Stimulated activated naive B cell treated with anti-CD40 and anti-IgM and Interleukin-4, amounts not matched to agents 10 μg/mL and 1 μg/mL and 100 μg/mL, for 72 hours (primary cell): ENCODE measurements around the gene RB1.
"Not testable (repeated sequence)": the region's sequence is repeated elsewhere in the genome, so short reads cannot be mapped to it uniquely, and the experiment has no call there.

Source experiments
- ATAC-seq, 2 donors: fragments of 150-1000 bp; cut with Tn5 transposase; replicated peaks; 2 replicates each; pipeline ENCODE4 v1.10.0; 2021; ENCODE audit warnings: moderate library complexity in 1 of 2
- DNase-seq: peaks from one replicate; pipeline ENCODE4 v3.0.0; 2021
- H3K27ac Mint-ChIP-seq: one replicate; pipeline ENCODE4 v1.8.0; 2022; ENCODE audit warnings: mild to moderate bottlenecking, mixed read lengths
- H3K27me3 Mint-ChIP-seq, 2 donors: one replicate each; pipeline ENCODE4 v1.8.0; 2022; ENCODE audit warnings: mixed read lengths in 2 of 2
- H3K36me3 Mint-ChIP-seq, 2 donors: one replicate each; pipeline ENCODE4 v1.8.0; 2022; ENCODE audit warnings: mixed read lengths in 2 of 2, mild to moderate bottlenecking in 1 of 2
- H3K4me1 Mint-ChIP-seq, 2 donors: one replicate each; pipeline ENCODE4 v1.8.0; 2022; ENCODE audit warnings: mixed read lengths in 2 of 2, mild to moderate bottlenecking in 1 of 2
- H3K4me3 Mint-ChIP-seq, 2 donors: one replicate each; pipeline ENCODE4 v1.8.0; 2022; ENCODE audit warnings: mild to moderate bottlenecking in 2 of 2, mixed read lengths in 2 of 2, moderate library complexity in 1 of 2
- H3K9me3 Mint-ChIP-seq, 2 donors: one replicate each; pipeline ENCODE4 v1.8.0; 2022; ENCODE audit warnings: mixed read lengths in 2 of 2, mild to moderate bottlenecking in 1 of 2

The RB1 gene

DNA sequence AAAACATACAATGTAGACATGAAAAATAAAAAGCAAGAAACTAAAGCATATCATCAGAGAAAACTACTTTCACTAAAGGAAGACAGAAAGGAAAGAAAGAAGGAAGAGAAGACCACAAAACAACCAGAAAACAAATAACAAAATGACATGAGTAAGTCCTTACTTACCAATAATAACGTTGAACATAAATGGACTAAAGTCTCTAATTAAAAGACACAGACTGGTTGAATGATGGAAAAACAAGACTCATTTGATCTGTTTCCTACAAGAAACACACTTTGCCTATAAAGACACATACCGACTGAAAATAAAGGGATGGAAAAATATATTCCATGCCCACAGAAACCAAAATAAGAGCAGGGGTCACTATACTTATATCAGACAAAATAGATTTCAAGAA is 46.0 kb downstream of the RB1 start:
- Mint-ChIP-seq H3K4me3 (no peak overlapping the region), H3K27ac (no peak overlapping the region), H3K36me3 (peaks cover 65 to 71% of the 10 kb centered on the region in 2 donors), H3K4me1 (peaks cover 1 to 9% of the 10 kb centered on the region in 2 donors), H3K9me3 (peaks cover 19 to 24% of the 10 kb centered on the region in 2 donors), H3K27me3 (no peaks in the 10 kb centered on the region)
- DNase-seq (no peak), ATAC-seq (no peak)

DNA sequence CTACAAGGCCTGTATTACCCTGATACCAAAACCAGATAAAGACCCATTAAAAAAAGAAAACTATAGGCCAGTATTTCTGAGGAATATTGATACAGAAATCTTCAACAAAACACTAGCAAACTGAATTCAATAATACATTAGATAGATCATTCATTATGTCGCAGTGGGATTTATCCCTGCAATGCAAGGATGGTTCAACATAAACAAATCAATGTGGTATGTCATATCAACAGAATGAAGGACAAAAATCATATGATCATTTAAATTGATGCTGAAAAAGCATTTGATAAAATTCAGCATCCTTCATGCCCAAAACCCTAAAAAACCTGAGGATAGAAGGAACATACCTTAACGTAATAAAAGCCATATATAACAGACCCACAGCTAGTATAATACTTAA is 50.0 kb downstream of the RB1 start:
- no peak for DNase-seq
- Mint-ChIP-seq H3K27me3 (no peaks in the 10 kb centered on the region), H3K9me3 (peaks cover 25 to 26% of the 10 kb centered on the region in 2 donors), H3K36me3 (peaks cover 66 to 71% of the 10 kb centered on the region in 2 donors), H3K27ac (no peak overlapping the region), H3K4me3 (no peak overlapping the region), H3K4me1 (no peaks in the 10 kb centered on the region)
- ATAC-seq, result no peak

DNA sequence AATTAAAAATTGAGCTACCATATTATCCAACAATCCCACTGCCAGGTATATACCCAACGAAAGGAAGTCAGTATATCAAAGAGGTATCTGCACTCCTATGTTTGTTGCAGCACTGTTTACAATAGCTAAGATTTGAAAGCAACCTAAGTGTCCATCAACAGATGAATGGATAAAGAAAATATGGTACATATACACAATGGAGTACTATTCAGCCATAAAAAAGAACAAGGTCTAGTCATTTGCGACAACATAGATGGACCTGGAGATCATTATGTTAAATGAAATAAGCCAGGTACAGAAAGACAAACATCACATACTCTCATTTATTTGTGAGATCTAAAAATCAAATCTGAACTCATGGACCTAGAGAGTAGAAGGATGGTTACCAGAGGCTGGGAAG is 52.0 kb downstream of the RB1 start:
- H3K27ac Mint-ChIP-seq, result not testable (repeated sequence)
- peaks cover 58 to 61% of the 10 kb centered on the region in 2 donors for H3K36me3 Mint-ChIP-seq

DNA sequence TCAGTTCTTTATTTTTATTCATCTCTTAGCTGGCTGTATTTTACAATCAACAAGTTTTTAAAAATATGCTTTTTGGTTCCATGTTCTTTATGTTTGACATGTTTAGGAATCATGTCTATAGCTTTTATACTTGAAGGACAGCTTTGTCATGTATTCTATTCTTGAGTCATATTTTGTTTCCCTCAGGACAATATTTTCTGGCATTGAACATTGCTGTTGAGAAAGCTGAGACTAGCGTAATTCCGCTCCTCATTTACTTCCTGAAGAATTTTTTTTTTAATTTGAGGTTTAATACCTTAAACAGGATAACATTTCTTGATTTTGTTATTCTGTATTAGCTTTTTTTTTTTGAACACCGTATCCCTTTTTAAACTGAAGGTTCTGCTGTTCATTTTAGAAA is 53.2 kb downstream of the RB1 start:
- ATAC-seq (no peak), DNase-seq (no peak)
- Mint-ChIP-seq H3K4me1 (no peaks in the 10 kb centered on the region), H3K36me3 (peaks cover 47 to 48% of the 10 kb centered on the region in 2 donors), H3K27me3 (no peaks in the 10 kb centered on the region), H3K27ac (no peak overlapping the region), H3K9me3 (peaks cover 18 to 19% of the 10 kb centered on the region in 2 donors), H3K4me3 (no peak overlapping the region)

More for the DNA sequence above, 52.0 kb downstream of the RB1 start:
- not testable (repeated sequence) for H3K27me3 Mint-ChIP-seq, DNase-seq, H3K4me1 Mint-ChIP-seq, ATAC-seq, H3K4me3 Mint-ChIP-seq
- peaks cover 18 to 22% of the 10 kb centered on the region in 2 donors for H3K9me3 Mint-ChIP-seq

- Mint-ChIP-seq H3K4me1 (peaks cover 0 to 2% of the 10 kb centered on the region in 2 donors), H3K27me3 (no peaks in the 10 kb centered on the region), H3K27ac (no peak overlapping the region), H3K4me3 (no peak overlapping the region), H3K36me3 (peaks cover 32 to 50% of the 10 kb centered on the region in 2 donors), H3K9me3 (peaks cover 2 to 4% of the 10 kb centered on the region in 2 donors)
- no peak for ATAC-seq
- DNase-seq, result no peak
Measured at GRCh38 chr13:48369988-48370387, 66.4 kb downstream of the RB1 start.

DNA sequence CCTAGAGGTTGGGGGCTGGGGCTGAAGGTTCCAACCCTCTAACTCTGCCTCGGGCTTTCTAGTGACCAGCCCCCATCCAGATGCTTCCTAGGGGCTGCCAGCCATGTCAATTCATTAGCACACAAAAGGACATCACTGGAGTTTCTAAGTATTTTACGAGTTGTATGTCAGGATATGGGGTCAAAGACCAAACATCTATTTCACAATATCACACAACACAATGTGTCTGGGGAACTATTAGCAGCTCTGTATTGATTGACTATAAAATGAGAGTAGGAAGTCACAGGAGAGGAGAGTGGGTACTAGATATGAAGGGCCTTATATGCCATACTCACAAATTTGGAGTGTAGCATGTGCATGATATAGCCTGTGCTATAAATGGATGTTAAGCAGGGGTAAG is 67.3 kb downstream of the RB1 start:
- peaks cover 0 to 2% of the 10 kb centered on the region in 2 donors for H3K4me1 Mint-ChIP-seq
- H3K27me3 Mint-ChIP-seq, result no peaks in the 10 kb centered on the region
- no peak for DNase-seq
- peaks cover 2 to 4% of the 10 kb centered on the region in 2 donors for H3K9me3 Mint-ChIP-seq
- no peak for ATAC-seq
- no peak overlapping the region for H3K27ac Mint-ChIP-seq
- H3K36me3 Mint-ChIP-seq, result peaks cover 32 to 52% of the 10 kb centered on the region in 2 donors
- no peak overlapping the region for H3K4me3 Mint-ChIP-seq

- DNase-seq (no peak), ATAC-seq (no peak)
- peaks cover 22 to 38% of the 10 kb centered on the region in 2 donors for H3K36me3 Mint-ChIP-seq
- peaks cover 2 to 4% of the 10 kb centered on the region in 2 donors for H3K9me3 Mint-ChIP-seq
- H3K4me3 Mint-ChIP-seq, result no peak overlapping the region
- no peak overlapping the region for H3K27ac Mint-ChIP-seq
- peaks cover 0 to 6% of the 10 kb centered on the region in 2 donors for H3K4me1 Mint-ChIP-seq
- H3K27me3 Mint-ChIP-seq, result no peaks in the 10 kb centered on the region
Measured at GRCh38 chr13:48377857-48378256, 74.3 kb downstream of the RB1 start.

GRCh38 chr13:48380581-48380980 is 77.0 kb downstream of the RB1 start:
- DNase-seq, result no peak
- Mint-ChIP-seq H3K27ac (no peak overlapping the region), H3K36me3 (peaks cover 16 to 26% of the 10 kb centered on the region in 2 donors), H3K4me1 (peaks cover 0 to 6% of the 10 kb centered on the region in 2 donors), H3K4me3 (no peak overlapping the region), H3K9me3 (no peaks in the 10 kb centered on the region), H3K27me3 (no peaks in the 10 kb centered on the region)
- ATAC-seq, result no peak

DNA sequence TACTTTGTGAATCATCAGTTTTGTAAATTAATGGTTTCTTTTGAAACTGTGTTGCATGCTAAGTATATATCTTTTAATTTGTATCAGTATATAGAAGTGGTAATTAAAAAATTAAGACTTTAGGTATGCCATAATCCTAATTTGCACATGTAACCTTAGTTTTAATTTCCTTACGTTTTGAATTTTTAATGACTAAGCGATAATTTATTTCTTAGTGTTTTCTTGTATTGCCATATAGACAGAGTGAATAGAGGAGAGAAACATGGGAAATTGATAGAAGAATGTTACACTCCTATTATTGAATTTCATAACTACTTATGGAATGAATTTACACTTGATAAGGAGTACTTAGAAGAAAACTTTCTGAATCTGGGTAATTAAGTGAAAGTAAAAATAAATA is 79.8 kb downstream of the RB1 start:
- Mint-ChIP-seq H3K4me1 (peaks cover 0 to 6% of the 10 kb centered on the region in 2 donors), H3K27ac (no peak overlapping the region), H3K36me3 (peaks cover 24 to 41% of the 10 kb centered on the region in 2 donors), H3K9me3 (no peaks in the 10 kb centered on the region), H3K27me3 (no peaks in the 10 kb centered on the region), H3K4me3 (no peak overlapping the region)
- ATAC-seq (no peak), DNase-seq (no peak)

DNA sequence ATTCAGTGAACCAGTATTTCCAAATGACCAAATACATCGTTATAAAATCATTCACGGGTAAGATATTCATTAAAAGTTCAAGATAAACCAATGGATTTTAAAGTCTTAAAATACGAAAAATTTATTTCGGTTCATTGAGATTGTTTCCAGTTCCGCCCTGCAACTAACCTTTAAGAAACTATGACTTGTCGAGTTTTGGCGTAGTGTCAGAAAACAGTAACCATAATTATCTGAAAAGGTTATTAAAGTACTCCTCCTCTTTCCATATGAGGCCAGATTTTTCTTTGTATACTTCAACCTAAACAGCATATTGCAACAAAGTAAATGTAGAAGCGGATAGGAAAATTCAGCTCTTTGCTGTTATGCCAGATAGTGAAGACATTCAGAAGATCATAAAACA is 83.3 kb downstream of the RB1 start:
- DNase-seq (no peak), ATAC-seq (no peak)
- no peak overlapping the region for H3K27ac Mint-ChIP-seq
- peaks cover 4% of the 10 kb centered on the region in 2 donors for H3K9me3 Mint-ChIP-seq
- H3K4me1 Mint-ChIP-seq, result no peaks in the 10 kb centered on the region
- peaks cover 40 to 63% of the 10 kb centered on the region in 2 donors for H3K36me3 Mint-ChIP-seq
- no peak overlapping the region for H3K4me3 Mint-ChIP-seq
- H3K27me3 Mint-ChIP-seq, result no peaks in the 10 kb centered on the region

- DNase-seq, result no peak
- Mint-ChIP-seq H3K36me3 (peaks cover 65 to 92% of the 10 kb centered on the region in 2 donors), H3K9me3 (peaks cover 10 to 13% of the 10 kb centered on the region in 2 donors), H3K4me3 (no peak overlapping the region), H3K27me3 (no peaks in the 10 kb centered on the region), H3K4me1 (peaks cover 0 to 2% of the 10 kb centered on the region in 2 donors), H3K27ac (no peak overlapping the region)
- ATAC-seq, result no peak
Measured at GRCh38 chr13:48391257-48391656, 87.7 kb downstream of the RB1 start.

DNA sequence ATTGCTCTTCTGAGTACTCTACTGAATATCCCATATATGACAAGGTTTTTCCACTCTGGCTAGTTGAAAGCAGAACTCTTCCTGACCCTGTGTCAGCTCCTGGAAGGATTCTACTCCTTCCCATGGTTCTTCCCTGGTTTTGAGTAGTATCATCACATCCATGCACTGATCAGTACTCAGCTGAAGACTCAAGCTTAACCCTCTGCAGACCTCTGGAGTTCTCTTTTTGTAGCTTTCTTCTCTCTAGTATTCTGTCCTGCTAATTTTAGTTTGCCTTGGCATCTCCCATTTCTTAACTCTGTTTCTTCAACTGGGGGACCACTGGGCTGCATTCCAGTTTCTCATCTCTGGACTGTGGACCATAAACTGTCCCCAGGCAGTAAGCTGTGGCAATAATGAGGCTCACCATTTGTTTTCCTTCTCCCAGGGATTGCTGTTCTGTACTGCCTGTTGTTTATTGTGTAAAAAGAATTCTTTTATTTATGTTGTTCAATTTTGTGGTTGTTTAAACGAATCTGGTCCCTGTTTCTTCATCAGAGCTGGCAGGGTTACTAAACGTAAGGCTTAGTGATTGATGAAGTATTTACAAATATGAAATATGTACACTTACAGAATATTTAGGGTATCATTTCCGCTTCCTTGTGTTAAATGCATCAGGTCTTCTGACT is 89.6 kb downstream of the RB1 start:
- Mint-ChIP-seq H3K4me3 (no peak overlapping the region), H3K36me3 (peaks cover 70 to 86% of the 10 kb centered on the region in 2 donors), H3K9me3 (peaks cover 10 to 18% of the 10 kb centered on the region in 2 donors), H3K27me3 (no peaks in the 10 kb centered on the region), H3K27ac (no peak overlapping the region), H3K4me1 (peaks cover under 1 to 2% of the 10 kb centered on the region in 2 donors)
- DNase-seq, result no peak
- no peak for ATAC-seq

DNA sequence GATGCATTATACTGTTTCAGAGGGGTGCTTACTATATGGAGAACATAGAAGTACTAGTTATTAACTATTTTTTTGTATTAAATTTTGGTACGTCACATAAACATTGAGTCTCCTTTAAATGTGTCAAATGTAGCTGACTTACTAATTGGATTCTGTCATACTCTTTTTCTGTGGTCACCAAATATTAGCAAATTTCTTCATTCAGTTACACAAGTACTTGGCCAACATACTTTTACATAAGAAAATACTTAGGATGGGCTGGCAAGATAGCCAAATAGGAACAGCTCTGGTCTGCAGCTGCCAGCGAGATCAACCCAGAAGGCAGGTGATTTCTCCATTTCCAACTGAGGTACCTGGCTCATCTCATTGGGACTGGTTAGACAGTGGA is 90.1 kb downstream of the RB1 start:
- no peak for ATAC-seq

GRCh38 chr13:48397744-48398143 is 94.2 kb downstream of the RB1 start:
- Mint-ChIP-seq H3K27me3 (no peaks in the 10 kb centered on the region), H3K4me1 (peaks cover 13 to 24% of the 10 kb centered on the region in 2 donors), H3K36me3 (peaks cover 47 to 55% of the 10 kb centered on the region in 2 donors), H3K27ac (no peak overlapping the region), H3K4me3 (no peak overlapping the region), H3K9me3 (peaks cover 6 to 12% of the 10 kb centered on the region in 2 donors)
- ATAC-seq (no peak), DNase-seq (no peak)

More for the DNA sequence above, 90.1 kb downstream of the RB1 start:
- no peak for DNase-seq
- Mint-ChIP-seq H3K27ac (no peak overlapping the region), H3K4me1 (peaks cover 2 to 6% of the 10 kb centered on the region in 2 donors), H3K36me3 (peaks cover 65 to 81% of the 10 kb centered on the region in 2 donors), H3K27me3 (no peaks in the 10 kb centered on the region), H3K9me3 (peaks cover 10 to 18% of the 10 kb centered on the region in 2 donors), H3K4me3 (no peak overlapping the region)

DNA sequence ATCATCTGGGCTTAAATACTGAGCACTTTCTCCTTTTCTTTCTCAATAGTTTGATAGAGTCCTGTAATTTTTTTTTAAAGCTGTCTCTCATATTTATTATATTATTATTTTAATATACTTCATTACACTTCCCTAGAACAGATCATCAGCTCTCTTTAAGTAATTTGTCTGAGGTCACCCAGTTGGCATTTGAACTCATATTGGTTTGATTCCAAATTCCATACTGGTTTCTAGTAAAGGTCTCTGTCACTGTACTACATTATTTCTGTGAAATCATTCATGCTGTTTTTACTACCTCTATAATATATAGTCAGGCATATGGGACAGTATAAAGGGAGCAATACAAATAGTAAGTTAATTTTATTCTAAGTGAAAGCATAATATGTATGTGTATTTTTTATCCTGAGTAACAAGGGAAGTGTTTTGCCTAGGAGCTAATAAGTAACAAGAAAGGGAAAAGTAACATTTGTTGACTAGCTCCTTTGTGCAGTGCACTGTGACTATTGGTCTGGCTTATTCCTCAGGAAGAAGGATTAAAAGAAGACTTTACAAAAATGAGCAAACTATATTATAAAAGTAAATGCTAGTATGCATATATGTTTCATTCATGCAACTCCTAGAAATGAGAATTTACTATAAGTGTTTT is 95.0 kb downstream of the RB1 start:
- Mint-ChIP-seq H3K4me3 (no peak overlapping the region), H3K36me3 (peaks cover 40 to 51% of the 10 kb centered on the region in 2 donors), H3K27ac (no peak overlapping the region), H3K4me1 (peaks cover 15 to 24% of the 10 kb centered on the region in 2 donors), H3K27me3 (no peaks in the 10 kb centered on the region), H3K9me3 (peaks cover 6 to 12% of the 10 kb centered on the region in 2 donors)
- DNase-seq (no peak), ATAC-seq (no peak)
